HFF-Myc (cell line): ENCODE measurements around the gene G6PC2.

Experiments
- DNase-seq: peaks from one replicate; pipeline ENCODE4 v3.0.0-alpha.2; 2011; ENCODE audit warnings: low read depth; ENCODE audit errors: extremely low read depth
- H3K4me3 ChIP-seq: replicated peaks from 2 replicates; pipeline ENCODE4 v1.5.1; 2011; ENCODE audit warnings: low read depth, mild to moderate bottlenecking, control low read depth, low read length
- CTCF ChIP-seq: IDR thresholded peaks from 2 replicates; pipeline ENCODE4 v1.5.1; 2012; ENCODE audit warnings: mild to moderate bottlenecking, low read depth, low read length, control low read depth; ENCODE audit errors: missing control alignments

G6PC2 gene

DNA sequence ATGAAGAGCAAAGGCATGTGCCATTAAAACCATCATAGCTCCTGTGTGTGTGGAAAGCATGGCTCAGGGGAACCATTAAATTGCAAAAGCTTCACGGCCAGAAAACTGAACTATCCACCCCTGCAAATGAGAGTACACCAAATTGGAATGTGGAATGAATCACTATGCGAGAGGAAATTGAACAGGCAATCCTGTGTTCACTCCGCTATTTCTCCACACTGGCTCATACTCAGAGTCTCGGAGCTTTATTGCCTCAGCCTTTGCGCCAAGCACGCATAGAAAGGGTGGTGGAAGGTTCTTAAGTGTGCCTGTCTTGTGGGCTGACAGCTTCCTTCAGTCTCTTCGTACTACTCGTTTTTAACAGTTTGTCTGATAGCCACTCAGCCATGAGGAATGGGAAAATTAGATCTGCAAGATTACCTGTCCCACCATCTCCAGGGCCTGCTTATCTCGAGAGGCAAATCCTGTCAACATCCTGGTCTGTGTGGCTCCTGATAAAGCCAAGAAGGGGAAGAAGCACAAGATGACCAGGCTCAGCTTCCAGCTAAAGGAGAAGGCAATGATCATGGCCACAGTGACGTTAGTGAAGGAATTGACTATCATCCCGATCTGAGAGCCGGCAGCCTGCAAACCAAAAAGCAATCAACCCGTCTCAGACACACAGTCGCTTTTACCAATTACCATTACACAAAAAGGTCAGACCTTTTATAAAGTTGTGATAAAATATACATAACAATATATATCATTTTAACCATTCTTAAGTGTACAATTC, 34.9 kb downstream of the G6PC2 start:
- TF ChIP-seq CTCF = no peak
- DNase-seq = no peak
- no peak overlapping the region for H3K4me3 ChIP-seq

GRCh38 chr2:168939061-168939460, 38.0 kb downstream of the G6PC2 start:
- no peak for DNase-seq
- no peak overlapping the region for H3K4me3 ChIP-seq
- no peak for TF ChIP-seq CTCF

DNA sequence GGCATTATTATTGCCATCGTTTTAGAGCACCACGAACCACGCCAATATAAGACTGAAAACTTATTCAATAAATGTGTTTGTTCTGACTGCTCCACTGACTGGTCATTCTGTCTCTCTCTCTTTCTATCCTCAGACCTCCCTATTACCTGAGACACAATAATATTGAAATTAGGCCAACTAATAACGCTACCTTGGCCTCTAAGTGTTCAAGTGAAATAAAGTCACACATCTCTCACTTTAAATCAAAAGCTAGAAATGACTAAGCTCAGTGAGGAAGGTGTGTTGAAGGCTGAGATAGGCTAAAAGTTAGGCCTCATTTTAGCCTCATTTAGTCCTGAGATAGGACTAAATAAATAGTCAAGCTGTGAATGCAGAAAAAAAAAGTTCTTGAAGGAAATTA, 38.8 kb downstream of the G6PC2 start:
- H3K4me3 ChIP-seq = no peak overlapping the region
- no peak for TF ChIP-seq CTCF
- DNase-seq = no peak

DNA sequence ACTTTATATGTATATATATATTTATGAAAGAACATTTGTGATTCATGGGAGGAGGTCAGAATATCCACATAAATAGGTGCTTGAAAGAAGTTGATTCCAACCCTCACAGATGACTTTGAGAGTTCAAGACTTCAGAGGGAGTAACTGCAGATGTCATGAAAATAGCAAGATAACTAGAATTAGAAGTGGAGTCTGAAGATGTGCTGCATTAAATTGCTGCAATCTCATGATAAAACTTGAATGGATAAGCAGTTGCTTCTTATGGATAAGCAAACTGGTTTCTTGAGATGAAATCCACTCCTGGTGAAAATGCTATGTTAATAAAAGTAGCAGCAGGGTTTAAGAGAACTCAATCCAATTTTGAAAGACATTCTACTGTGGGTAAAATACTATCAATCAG, 40.2 kb downstream of the G6PC2 start:
- no peak for TF ChIP-seq CTCF
- no peak for DNase-seq

DNA sequence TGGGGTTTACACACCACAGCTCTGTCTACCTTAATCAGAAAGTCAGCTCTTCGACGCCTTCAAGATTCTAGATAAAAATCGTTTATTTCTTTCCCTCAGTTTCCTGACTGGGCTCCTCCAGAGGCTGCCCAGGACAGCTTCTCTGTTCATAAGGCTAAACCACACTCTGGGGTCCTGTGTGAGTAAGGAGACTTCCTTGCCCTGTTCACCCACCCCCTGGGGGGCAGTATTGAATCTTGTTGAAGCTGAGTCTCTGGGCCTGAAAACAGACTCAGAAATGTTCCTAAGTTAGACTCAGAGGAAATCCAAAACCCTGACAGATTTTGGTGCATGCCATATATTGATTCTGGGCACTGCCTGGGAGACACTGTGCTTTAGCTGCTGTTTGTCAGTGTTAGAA, 43.0 kb downstream of the G6PC2 start:
- DNase-seq = no peak
- no peak for TF ChIP-seq CTCF
- H3K4me3 ChIP-seq = no peak overlapping the region

More for the DNA sequence above, 40.2 kb downstream of the G6PC2 start:
- H3K4me3 ChIP-seq = no peak overlapping the region

DNA sequence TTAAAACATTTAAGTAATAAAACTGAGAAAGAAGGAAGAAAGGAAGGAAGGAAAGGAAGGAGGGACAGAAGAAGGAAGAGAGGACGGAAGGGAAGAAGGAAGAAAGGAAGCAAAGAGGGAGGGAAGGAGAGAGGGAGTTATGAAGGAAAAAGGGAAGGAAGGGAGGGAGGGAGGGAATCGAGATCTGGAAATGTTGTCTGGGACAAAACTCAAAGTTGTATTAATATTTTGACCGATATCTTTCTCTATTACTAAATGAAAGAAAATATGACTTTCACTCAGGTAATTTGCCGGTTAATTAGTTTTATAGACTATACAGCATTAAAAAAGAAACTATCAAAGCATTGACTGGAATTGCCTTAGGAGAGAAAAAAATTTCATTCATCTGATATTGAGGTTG, 44.4 kb downstream of the G6PC2 start:
- TF ChIP-seq CTCF = no peak
- H3K4me3 ChIP-seq = no peak overlapping the region
- DNase-seq = no peak
